ENCODE results near the gene SIRT5. TPM values are rescaled to one million over a fixed set of nuclear protein-coding genes. Genes with fewer than 3 reads are reported as not detected.

The SIRT5 gene
- total and polyA plus RNA-seq, 2 experiments from 2014 or later, result 9.8 to 13.1 TPM

DNA sequence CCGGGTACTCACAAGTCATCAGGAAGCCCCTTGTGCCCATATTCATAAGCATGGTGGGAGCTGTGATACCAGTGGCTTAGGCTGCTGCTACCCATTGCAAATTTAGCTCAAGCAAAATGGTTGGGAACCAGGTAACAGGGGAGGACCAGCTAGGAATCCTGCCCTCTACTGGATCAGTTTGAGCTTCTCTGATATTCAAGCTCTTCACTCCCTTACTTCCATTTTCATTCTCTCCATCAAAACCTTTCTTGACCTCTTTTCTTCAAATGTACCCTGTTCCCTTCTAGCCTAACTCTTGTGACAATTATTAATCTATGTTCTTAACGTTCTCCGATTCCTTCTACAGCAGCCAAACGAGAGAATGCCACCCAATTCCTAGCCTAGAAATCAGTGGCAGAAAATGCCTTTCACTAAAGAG is 50.5 kb downstream of the SIRT5 start:
- peaks cover 4% of the 10 kb centered on the region for H3K4me1 Mint-ChIP-seq
- no peaks in the 10 kb centered on the region for H3K79me2 ChIP-seq (replicated peaks; ENCODE audit: insufficient read depth)
- DNase-seq (ENCODE audit: low spot score) (peak; percentile 92), ATAC-seq (peak; percentile 99)
- no peaks in the 10 kb centered on the region; the same call in 1 of the 2 replicates for H4K20me1 ChIP-seq (replicated peaks; ENCODE audit: insufficient read depth)
- H3K27ac ChIP-seq (ENCODE audit: low read depth), result no peak overlapping the region; the same call in 1 of the 2 replicates
- H3K27me3 ChIP-seq (ENCODE audit: insufficient read depth), result no peaks in the 10 kb centered on the region
- H2AFZ ChIP-seq, result no peak overlapping the region
- peaks cover 44% of the 10 kb centered on the region for H3K36me3 Mint-ChIP-seq (ENCODE audit: low read depth)
- H3K9me3 Mint-ChIP-seq, result no peaks in the 10 kb centered on the region
- H3F3A ChIP-seq (replicated peaks; ENCODE audit: low read depth), result peaks cover 6% of the 10 kb centered on the region; the same call in 1 of the 2 replicates
- no peak overlapping the region for H3K4me3 ChIP-seq
- H3K27ac Mint-ChIP-seq, result no peak overlapping the region
- H3K36me3 ChIP-seq (ENCODE audit: insufficient read depth), result peaks cover 35% of the 10 kb centered on the region
- no peaks in the 10 kb centered on the region for H3K27me3 Mint-ChIP-seq (ENCODE audit: insufficient read depth, low read depth, poor library complexity)
- H3K9me2 ChIP-seq (ENCODE audit: insufficient read depth), result no peaks in the 10 kb centered on the region
- no peak for TF ChIP-seq CREB1 (CRISPR knock-in tag; IDR thresholded peaks at IDR 0.05; ENCODE audit: low read depth)
- TF ChIP-seq, protein P1, sequence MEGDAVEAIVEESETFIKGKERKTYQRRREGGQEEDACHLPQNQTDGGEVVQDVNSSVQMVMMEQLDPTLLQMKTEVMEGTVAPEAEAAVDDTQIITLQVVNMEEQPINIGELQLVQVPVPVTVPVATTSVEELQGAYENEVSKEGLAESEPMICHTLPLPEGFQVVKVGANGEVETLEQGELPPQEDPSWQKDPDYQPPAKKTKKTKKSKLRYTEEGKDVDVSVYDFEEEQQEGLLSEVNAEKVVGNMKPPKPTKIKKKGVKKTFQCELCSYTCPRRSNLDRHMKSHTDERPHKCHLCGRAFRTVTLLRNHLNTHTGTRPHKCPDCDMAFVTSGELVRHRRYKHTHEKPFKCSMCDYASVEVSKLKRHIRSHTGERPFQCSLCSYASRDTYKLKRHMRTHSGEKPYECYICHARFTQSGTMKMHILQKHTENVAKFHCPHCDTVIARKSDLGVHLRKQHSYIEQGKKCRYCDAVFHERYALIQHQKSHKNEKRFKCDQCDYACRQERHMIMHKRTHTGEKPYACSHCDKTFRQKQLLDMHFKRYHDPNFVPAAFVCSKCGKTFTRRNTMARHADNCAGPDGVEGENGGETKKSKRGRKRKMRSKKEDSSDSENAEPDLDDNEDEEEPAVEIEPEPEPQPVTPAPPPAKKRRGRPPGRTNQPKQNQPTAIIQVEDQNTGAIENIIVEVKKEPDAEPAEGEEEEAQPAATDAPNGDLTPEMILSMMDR (conservative IDR thresholded peaks at IDR 0.05; ENCODE audit: low read depth in 2 of 2), result peak; percentile 75 to 81
- H3K4me2 ChIP-seq, result no peak overlapping the region
- H3K4me1 ChIP-seq (ENCODE audit: insufficient read depth), result no peaks in the 10 kb centered on the region
- no peak overlapping the region for H3K4me3 Mint-ChIP-seq

DNA sequence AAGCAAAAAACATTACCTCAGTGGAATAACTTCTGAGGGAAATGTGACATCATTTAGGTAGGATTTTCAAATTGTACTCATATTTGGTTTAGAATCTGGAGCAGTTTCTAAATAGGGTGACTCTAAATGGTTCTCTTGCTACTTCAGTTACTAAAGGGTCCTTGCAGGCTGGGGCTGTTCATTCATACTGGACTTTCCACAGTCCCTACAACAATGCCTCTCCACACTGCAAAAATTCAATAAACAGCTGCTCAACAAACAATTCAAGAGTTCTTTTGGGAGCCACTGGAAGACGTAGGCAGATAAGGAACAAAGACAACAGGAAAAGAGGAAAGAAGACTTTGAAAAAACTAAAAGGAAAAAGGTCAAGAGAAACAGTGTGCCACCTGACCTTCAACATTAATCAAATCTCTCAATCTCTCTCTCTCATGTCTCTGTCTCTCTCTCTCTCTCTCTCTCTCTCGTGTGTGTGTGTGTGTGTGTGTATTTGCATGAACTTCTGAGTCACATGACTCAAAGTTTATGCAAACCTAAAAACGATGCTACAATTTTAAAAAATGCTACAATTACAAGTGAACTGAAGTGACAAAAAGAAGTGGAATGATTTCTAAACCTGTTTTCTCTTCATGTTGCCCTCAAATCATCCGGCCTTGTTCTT is 55.2 kb downstream of the SIRT5 start:
- DNase-seq (ENCODE audit: low spot score) (no peak), ATAC-seq (no peak)
- H3K36me3 ChIP-seq (ENCODE audit: insufficient read depth), result 0 out of 2 replicates have a peak, but pooled peaks cover 3% of the 10 kb centered on the region
- H4K20me1 ChIP-seq (replicated peaks; ENCODE audit: insufficient read depth), result no peaks in the 10 kb centered on the region
- Mint-ChIP-seq H3K9me3 (no peaks in the 10 kb centered on the region), H3K4me3 (no peak overlapping the region), H3K4me1 (peaks cover 7% of the 10 kb centered on the region), H3K27me3 (ENCODE audit: insufficient read depth, low read depth, poor library complexity) (peaks cover 1% of the 10 kb centered on the region), H3K27ac (no peak overlapping the region; the same call in 1 of the 2 replicates), H3K36me3 (ENCODE audit: low read depth) (peaks cover 31% of the 10 kb centered on the region)
- H3K4me1 ChIP-seq (ENCODE audit: insufficient read depth), result no peaks in the 10 kb centered on the region
- peak overlapping the region; percentile 35; the same call in 1 of the 2 replicates for H3K27ac ChIP-seq (ENCODE audit: low read depth)
- no peaks in the 10 kb centered on the region for H3K9me2 ChIP-seq (ENCODE audit: insufficient read depth)
- H3K79me2 ChIP-seq (replicated peaks; ENCODE audit: insufficient read depth), result no peaks in the 10 kb centered on the region
- no peak overlapping the region for H3K4me3 ChIP-seq
- no peaks in the 10 kb centered on the region for H3F3A ChIP-seq (replicated peaks; ENCODE audit: low read depth)
- H3K27me3 ChIP-seq (ENCODE audit: insufficient read depth), result no peaks in the 10 kb centered on the region
- H2AFZ ChIP-seq, result no peak overlapping the region
- no peak overlapping the region for H3K4me2 ChIP-seq
- no peak for TF ChIP-seq POLR2AphosphoS5 (IDR thresholded peaks at IDR 0.05; ENCODE audit: low read depth)
- no peak for TF ChIP-seq EZH2 (IDR thresholded peaks at IDR 0.05; ENCODE audit: low read depth, unreplicated experiment)
- no peak for TF ChIP-seq ZNF331 (CRISPR knock-in tag; IDR thresholded peaks at IDR 0.05; ENCODE audit: low read depth)
- TF ChIP-seq, protein P2, sequence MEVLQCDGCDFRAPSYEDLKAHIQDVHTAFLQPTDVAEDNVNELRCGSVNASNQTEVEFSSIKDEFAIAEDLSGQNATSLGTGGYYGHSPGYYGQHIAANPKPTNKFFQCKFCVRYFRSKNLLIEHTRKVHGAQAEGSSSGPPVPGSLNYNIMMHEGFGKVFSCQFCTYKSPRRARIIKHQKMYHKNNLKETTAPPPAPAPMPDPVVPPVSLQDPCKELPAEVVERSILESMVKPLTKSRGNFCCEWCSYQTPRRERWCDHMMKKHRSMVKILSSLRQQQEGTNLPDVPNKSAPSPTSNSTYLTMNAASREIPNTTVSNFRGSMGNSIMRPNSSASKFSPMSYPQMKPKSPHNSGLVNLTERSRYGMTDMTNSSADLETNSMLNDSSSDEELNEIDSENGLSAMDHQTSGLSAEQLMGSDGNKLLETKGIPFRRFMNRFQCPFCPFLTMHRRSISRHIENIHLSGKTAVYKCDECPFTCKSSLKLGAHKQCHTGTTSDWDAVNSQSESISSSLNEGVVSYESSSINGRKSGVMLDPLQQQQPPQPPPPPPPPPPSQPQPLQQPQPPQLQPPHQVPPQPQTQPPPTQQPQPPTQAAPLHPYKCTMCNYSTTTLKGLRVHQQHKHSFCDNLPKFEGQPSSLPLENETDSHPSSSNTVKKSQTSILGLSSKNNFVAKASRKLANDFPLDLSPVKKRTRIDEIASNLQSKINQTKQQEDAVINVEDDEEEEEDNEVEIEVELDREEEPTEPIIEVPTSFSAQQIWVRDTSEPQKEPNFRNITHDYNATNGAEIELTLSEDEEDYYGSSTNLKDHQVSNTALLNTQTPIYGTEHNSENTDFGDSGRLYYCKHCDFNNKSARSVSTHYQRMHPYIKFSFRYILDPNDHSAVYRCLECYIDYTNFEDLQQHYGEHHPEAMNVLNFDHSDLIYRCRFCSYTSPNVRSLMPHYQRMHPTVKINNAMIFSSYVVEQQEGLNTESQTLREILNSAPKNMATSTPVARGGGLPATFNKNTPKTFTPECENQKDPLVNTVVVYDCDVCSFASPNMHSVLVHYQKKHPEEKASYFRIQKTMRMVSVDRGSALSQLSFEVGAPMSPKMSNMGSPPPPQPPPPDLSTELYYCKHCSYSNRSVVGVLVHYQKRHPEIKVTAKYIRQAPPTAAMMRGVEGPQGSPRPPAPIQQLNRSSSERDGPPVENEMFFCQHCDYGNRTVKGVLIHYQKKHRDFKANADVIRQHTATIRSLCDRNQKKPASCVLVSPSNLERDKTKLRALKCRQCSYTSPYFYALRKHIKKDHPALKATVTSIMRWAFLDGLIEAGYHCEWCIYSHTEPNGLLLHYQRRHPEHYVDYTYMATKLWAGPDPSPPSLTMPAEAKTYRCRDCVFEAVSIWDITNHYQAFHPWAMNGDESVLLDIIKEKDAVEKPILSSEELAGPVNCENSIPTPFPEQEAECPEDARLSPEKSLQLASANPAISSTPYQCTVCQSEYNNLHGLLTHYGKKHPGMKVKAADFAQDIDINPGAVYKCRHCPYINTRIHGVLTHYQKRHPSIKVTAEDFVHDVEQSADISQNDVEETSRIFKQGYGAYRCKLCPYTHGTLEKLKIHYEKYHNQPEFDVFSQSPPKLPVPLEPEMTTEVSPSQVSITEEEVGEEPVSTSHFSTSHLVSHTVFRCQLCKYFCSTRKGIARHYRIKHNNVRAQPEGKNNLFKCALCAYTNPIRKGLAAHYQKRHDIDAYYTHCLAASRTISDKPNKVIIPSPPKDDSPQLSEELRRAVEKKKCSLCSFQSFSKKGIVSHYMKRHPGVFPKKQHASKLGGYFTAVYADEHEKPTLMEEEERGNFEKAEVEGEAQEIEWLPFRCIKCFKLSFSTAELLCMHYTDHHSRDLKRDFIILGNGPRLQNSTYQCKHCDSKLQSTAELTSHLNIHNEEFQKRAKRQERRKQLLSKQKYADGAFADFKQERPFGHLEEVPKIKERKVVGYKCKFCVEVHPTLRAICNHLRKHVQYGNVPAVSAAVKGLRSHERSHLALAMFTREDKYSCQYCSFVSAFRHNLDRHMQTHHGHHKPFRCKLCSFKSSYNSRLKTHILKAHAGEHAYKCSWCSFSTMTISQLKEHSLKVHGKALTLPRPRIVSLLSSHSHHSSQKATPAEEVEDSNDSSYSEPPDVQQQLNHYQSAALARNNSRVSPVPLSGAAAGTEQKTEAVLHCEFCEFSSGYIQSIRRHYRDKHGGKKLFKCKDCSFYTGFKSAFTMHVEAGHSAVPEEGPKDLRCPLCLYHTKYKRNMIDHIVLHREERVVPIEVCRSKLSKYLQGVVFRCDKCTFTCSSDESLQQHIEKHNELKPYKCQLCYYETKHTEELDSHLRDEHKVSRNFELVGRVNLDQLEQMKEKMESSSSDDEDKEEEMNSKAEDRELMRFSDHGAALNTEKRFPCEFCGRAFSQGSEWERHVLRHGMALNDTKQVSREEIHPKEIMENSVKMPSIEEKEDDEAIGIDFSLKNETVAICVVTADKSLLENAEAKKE (CRISPR knock-in tag; IDR thresholded peaks at IDR 0.05), result no peak
- no peak for TF ChIP-seq NANOG (IDR thresholded peaks at IDR 0.05; ENCODE audit: borderline replicate concordance)
- TF ChIP-seq, protein P3, sequence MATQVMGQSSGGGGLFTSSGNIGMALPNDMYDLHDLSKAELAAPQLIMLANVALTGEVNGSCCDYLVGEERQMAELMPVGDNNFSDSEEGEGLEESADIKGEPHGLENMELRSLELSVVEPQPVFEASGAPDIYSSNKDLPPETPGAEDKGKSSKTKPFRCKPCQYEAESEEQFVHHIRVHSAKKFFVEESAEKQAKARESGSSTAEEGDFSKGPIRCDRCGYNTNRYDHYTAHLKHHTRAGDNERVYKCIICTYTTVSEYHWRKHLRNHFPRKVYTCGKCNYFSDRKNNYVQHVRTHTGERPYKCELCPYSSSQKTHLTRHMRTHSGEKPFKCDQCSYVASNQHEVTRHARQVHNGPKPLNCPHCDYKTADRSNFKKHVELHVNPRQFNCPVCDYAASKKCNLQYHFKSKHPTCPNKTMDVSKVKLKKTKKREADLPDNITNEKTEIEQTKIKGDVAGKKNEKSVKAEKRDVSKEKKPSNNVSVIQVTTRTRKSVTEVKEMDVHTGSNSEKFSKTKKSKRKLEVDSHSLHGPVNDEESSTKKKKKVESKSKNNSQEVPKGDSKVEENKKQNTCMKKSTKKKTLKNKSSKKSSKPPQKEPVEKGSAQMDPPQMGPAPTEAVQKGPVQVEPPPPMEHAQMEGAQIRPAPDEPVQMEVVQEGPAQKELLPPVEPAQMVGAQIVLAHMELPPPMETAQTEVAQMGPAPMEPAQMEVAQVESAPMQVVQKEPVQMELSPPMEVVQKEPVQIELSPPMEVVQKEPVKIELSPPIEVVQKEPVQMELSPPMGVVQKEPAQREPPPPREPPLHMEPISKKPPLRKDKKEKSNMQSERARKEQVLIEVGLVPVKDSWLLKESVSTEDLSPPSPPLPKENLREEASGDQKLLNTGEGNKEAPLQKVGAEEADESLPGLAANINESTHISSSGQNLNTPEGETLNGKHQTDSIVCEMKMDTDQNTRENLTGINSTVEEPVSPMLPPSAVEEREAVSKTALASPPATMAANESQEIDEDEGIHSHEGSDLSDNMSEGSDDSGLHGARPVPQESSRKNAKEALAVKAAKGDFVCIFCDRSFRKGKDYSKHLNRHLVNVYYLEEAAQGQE (IDR thresholded peaks at IDR 0.05; ENCODE audit: unreplicated experiment), result no peak
- TF ChIP-seq STAT1 (IDR thresholded peaks at IDR 0.05; ENCODE audit: unreplicated experiment), result no peak
- no peak for TF ChIP-seq EZH2phosphoT487 (IDR thresholded peaks at IDR 0.05; ENCODE audit: unreplicated experiment)

Data from GM23338 (cell line).